ENCODE data around the gene MTMR6. TPM values are rescaled to one million over a fixed set of nuclear protein-coding genes. Genes with fewer than 3 reads are reported as not detected.

The MTMR6 gene
- total RNA-seq, 1 donor from 2014 or later: 28.6 TPM

- DNase-seq (ENCODE audit: low spot score): no peak
Observed at GRCh38 chr13:25217023-25217885, 70.0 kb downstream of the MTMR6 start.

- DNase-seq (ENCODE audit: low spot score): no peak
Observed at GRCh38 chr13:25215253-25215575, 72.1 kb downstream of the MTMR6 start.

- peak; percentile 7 for DNase-seq (ENCODE audit: low spot score)
Observed at GRCh38 chr13:25214491-25215252, 72.6 kb downstream of the MTMR6 start.

- DNase-seq (ENCODE audit: low spot score): peak; percentile 51
Observed at GRCh38 chr13:25213715-25214114, 73.6 kb downstream of the MTMR6 start.

GRCh38 chr13:25210842-25211569 lies 76.3 kb downstream of the MTMR6 start:
- no peak for DNase-seq (ENCODE audit: low spot score)

- DNase-seq (ENCODE audit: low spot score): peak; percentile 48
Observed at GRCh38 chr13:25207291-25207810, 79.9 kb downstream of the MTMR6 start.

GRCh38 chr13:25204863-25205262 lies 82.4 kb downstream of the MTMR6 start:
- DNase-seq (ENCODE audit: low spot score): no peak

- no peak for DNase-seq (ENCODE audit: low spot score)
Observed at GRCh38 chr13:25203127-25203740, 84.1 kb downstream of the MTMR6 start.

- peak; percentile 69 for DNase-seq (ENCODE audit: low spot score)
Observed at GRCh38 chr13:25200783-25201182, 86.5 kb downstream of the MTMR6 start.

- no peak for DNase-seq (ENCODE audit: low spot score)
Observed at GRCh38 chr13:25198647-25199046, 88.6 kb downstream of the MTMR6 start.

GRCh38 chr13:25196971-25197370 lies 90.3 kb downstream of the MTMR6 start:
- no peak for DNase-seq (ENCODE audit: low spot score)

Other genes starting within 250 kb of the MTMR6 start
- 0.24 TPM for gene PABPC3, start 191.4 kb downstream of the MTMR6 start, total RNA-seq (ENCODE audit: insufficient read depth, low replicate concordance)
- gene AMER2, start 115.2 kb downstream of the MTMR6 start, total RNA-seq (ENCODE audit: insufficient read depth, low replicate concordance): 2.4 TPM
- 127 TPM for gene NUP58, start 14.1 kb upstream of the MTMR6 start, total RNA-seq (ENCODE audit: insufficient read depth, low replicate concordance)
- gene ATP8A2, start 84.5 kb upstream of the MTMR6 start, total RNA-seq (ENCODE audit: insufficient read depth, low replicate concordance): 1.7 TPM